NCI-H510A (cell line): ENCODE results near the gene RRAGB.
A peak's percentile ranks its signal among the peaks of the same experiment; 100 is the strongest.
"Not testable (repeated sequence)": the region's sequence is repeated elsewhere in the genome, so short reads cannot be mapped to it uniquely, and the experiment has no call there.

ENCODE experiments used
- DNase-seq: peaks from one replicate; lab custom pipeline; 2025; lab: John Stamatoyannopoulos, UW

RRAGB gene, protein sequence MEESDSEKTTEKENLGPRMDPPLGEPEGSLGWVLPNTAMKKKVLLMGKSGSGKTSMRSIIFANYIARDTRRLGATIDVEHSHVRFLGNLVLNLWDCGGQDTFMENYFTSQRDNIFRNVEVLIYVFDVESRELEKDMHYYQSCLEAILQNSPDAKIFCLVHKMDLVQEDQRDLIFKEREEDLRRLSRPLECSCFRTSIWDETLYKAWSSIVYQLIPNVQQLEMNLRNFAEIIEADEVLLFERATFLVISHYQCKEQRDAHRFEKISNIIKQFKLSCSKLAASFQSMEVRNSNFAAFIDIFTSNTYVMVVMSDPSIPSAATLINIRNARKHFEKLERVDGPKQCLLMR

DNA sequence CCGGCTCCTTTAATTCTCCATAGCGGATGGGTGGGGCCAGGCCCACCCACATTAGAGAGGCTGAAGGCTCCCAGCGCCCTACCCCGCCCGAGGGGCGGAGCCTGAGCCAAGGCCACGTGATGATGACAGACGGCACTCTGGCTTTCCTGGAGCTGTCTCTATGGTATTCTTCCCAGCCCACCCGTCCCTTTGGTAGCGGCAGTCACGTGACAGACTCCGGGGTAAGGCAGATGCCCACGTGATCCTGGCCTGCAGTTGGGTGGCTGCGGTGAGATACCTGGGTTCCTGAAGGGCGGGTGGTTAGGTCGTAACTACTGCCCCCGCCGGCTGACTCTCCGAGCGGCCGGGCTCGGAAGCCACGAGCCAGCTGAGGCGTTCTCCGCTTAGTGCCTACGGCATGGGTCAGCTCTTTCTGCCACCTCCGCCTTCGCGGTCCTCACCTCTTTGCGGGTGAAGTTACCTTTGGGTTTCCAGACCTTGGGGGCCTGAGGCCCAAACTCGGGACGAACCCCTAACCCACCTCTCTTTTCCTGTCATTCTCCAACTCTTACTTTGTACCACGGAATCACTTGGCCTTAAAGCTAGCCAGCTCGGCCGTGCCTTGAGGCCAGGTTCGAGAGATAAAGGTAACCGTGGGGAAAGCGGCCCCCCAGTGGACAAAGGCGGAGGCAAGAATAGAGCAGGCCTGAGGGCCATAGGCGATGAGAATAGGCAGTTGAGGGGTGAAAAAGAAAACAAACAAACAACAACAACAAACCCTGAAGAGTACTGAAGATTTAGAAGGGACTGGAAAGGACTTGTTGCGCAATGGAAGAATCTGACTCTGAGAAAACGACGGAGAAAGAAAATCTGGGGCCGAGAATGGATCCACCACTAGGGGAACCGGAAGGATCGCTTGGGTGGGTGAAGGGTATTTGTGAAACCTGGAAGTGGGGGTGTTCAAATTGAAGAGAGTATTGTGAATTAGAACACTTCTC, at the start of gene RRAGB:
TSS of gene RRAGB (plus strand) at position 229 of the 977 bp plus-strand sequence. CDS start at position 808, 579 bp downstream.
- peak; percentile 89 for DNase-seq

DNA sequence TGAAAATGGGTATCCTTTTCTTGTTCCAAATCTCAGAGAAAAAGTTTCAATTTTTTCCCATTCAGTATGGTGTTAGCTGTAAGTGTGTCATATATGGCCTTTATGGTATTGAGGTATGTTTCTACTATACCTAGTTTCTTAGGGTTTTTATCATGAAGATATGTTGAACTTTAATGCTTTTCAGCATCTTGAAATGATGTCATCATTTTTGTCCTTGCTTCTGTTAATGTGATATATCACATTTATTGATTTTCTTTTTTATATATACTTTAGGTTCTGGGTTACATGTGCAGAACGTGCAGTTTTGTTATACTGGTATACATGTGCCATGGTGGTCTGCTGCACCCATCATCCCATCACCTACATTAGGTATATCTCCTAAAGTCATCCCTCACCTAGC, 49.5 kb upstream of the RRAGB start:
- no peak for DNase-seq

DNA sequence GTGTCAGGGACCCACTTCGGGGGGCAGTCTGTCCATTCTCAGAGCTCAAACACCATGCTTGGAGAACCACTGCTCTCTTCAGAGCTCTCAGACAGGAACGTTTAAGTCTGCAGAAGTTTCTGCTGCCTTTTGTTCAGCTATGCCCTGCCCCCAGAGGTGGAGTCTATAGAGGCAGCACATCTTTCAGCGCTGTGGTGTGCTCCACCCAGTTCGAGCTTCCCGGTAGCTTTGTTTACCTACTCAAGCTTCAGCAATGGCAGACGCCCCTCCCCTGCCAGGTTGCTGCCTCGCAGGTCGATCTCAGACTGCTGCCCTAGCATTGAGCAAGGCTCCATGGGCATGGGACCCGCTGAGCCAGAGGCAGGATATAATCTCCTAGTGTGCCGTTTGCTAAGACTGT, 29.0 kb upstream of the RRAGB start:
- DNase-seq, result not testable (repeated sequence)

DNA sequence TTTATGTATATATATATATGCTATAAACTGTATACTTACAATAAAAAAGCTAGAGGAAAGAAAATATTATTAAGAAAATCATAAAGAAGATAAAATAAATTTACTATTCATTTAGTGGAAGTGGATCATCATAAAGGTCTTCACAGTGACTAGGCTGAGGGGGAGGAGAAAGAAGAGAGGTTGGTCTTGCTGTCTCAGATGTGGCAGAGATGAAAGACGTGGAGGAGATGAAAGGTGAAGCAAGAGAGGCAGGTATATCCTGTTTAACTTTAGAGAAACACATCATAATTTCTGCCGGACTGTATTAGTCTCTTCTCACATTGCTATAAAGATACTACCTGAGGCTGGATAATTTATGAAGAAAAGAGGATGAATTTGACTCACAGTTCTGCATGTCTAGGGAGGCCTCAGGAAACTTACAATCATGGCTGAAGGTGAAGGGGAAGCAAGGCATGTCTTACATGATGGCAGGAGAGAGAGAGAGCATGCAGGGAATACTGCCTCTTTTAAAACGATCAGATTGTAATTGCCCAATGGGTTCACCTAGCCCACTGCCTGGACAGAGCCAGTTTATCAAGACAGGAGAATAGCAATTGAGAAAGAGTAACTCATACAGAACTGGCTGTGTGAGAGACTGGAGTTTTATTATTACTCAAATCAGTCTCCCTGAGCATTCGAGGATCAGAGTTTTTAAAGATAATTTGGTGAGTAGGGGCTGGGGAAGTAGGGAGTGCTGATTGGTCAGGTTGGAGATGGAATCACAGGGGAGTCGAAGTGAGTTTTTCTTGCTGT, 22.1 kb upstream of the RRAGB start:
- no peak for DNase-seq

DNA sequence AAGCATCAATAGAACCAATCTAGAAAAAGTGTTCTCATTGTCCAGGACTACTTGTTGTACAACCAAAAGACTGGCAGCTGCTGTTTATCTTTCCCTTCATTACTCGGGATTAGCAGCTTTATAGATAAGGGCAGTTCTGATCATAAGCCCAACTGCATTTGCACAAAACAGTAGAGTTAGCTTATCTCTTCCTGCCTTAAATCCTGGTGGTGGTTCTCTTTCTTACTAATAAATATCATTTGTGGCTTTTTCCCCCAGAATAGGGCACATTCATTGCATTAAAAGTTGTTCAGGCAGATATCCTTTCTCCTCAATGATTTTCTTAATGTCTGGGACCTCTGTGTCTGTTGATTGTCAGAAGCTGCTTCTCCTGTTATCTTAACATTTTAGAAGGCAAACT, 20.2 kb upstream of the RRAGB start:
- no peak for DNase-seq

DNA sequence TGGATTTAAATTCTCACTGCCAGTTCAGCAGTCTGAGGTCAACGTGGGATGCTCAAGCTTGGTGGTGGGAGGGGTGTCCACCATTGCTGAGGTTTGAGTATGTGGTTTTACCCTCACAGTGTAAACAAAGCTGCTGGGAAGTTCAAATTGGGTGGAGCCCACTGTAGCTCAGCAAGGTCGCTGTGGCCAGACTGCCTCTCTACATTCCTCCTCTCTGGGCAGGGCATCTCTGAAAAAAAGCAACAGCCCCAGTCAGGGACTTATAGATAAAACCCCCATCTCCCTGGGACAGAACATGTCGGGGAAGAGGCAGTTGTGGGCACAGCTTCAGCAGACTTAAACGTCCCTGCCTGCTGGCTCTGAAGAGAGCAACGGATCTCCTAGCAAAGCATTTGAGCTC, 14.9 kb upstream of the RRAGB start:
- DNase-seq, result no peak

DNA sequence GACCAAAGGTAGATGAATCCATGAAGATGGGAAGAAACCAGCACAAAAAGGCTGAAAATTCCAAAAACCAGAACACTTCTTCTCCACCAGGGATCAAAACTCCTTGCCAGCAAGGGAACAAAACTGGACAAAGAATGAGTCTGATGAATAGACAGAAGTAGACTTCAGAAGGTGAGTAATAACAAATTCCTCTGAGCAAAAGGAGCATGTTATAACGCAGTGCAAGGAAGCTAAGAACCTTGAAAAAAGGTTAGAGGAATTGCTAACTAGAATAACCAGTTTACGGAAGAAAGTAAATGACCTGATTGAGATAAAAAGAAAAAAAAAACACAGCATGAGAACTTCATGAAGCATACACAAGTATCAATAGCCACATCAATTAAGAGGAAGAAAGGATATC, 14.1 kb upstream of the RRAGB start:
- not testable (repeated sequence) for DNase-seq

DNA sequence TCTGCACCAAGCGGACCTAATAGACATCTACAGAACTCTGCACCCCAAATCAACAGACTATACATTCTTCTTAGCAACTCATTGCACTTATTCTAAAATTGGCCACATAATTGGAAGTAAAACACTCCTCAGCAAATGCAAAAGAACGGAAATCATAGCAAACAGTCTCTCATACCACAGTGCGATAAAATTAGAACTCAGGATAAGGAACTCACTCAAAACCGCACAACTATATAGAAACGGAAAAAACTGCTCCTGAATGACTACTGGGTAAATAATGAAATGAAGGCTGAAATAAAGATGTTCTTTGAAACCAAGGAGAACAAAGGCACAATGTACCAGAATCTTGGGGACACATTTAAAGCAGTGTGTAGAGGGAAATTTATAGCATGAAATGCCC, 12.5 kb upstream of the RRAGB start:
- not testable (repeated sequence) for DNase-seq

DNA sequence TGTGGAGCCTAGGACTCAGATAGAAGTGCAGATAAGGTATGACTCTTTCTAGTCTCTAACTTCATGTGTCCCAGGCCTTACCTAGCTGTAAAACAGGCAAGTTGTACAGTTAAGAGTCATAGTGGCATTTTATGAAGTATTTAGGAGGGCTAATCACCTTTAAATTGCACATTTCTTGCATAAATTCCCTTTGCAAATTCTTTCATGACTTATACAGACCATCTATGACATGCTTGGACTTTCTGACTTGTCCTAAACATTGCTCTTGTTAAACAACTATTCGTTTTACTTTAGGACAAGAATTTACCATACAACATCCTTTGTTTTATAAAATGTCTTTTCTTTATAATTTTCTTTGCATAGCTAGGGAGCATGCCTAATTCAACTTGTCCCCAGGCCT, 7.8 kb upstream of the RRAGB start:
- DNase-seq, result no peak

DNA sequence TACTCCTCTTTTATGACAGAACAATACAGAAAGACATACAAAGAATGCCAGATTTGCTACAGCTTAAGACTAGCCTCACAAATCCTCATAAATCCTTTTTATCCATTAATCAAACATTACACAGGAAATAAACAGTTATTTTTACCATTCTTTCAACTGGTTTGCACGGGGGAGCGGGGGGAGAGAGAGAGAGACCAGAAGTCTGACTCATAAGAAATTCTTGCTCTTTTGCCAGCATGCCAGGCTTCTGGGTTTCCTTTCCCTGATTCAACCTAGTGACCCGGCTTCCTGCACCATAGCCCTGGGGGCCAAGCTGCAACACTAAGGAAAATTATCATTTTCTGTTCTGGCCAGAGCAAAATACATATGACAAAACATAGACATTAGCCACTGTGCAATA, 6.8 kb upstream of the RRAGB start:
- DNase-seq, result no peak

DNA sequence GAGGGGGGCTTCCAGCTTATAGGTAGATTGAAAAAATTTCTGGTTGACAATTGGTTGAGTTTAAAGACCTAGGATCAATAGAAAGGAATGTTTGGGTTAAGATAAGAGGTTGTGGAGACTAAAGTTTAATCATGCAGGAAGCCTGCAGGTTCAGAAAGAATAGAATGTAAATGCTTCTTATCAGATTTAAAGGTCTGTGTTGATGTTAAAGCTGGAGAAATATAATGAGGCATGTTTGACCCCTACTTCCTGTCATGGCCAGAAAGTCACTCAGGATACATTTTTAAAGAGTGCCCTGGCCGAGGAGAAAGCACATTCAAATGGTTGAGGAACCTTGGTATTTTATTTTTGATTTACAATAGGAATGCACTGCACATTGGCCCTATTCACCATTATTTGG, 3.9 kb upstream of the RRAGB start:
- no peak for DNase-seq

DNA sequence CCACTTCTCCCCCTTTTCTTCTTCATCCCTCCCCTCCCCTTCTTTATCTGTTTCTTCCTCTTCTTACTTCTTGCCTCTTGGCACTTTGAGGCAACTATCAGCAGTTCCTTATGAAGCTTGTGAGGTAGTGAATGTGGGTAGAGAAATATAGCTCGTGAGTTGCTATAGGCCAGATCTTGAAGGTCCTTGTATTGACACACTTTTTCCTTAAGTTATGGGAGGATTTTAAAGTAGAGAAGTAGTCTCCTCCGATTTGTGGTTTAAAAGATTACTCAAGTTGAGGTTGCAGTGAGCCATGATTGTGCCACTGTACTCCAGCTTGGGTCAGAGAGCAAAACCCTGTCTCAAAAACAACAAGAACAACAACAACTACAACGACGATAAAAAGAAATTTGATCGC, 3.4 kb upstream of the RRAGB start:
- no peak for DNase-seq

DNA sequence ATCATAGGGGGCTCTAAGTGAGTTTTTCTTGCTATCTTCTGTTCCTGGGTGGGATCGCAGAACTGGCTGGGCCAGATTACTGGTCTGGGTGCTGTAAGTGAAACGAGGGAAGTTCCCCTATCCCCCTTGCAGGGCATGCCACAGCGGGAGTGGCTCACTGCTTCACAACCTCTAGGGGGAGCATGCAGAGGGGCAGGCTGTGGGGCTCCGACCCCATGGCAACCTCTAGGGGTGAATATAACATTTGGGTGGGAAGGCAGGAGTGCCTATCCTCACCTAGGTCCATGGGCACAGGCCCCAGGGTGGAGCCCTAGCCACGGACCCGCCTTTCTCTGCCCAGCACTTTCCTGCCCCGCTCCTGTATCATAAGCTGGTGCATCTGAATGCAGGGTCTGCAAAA, 1.7 kb upstream of the RRAGB start:
- no peak for DNase-seq

DNA sequence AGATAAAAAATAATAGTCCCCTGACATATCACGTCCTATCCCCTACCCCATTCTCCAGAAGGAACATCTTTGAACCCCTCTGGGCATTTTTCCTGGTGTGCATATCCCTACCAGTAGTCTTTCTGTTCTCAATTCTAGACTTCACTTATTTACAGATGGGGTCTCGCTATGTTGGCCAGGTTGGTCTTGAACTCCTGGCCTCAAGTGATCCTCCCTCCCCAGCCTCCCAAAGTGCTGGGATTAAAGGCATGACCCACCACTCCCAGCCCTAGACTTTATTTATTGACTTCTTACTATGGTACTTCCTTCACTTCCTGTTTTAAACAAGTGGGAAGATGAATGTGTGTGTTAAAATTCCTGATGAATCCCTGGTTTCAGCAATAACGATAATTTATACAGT, 612 bp upstream of the RRAGB start:
- no peak for DNase-seq

DNA sequence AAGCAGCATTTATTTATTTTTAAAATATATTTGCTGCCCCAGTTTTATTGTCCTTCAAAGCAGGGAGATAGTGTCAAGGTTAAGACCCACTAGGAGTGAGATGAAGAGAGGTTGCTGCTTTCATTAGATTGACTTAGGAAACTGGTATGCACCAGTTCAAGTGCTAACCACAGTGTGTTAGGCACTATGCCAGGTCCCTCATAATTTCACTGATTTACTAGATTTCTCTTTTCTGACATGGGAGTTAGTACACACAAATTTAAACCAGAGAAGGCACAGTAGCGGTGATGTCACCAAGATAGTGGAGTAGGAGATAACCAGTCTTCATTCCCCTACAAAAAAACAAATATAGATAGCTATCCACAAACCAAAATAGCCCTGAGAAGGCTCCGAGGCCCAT, 14.3 kb downstream of the RRAGB start:
- no peak for DNase-seq

DNA sequence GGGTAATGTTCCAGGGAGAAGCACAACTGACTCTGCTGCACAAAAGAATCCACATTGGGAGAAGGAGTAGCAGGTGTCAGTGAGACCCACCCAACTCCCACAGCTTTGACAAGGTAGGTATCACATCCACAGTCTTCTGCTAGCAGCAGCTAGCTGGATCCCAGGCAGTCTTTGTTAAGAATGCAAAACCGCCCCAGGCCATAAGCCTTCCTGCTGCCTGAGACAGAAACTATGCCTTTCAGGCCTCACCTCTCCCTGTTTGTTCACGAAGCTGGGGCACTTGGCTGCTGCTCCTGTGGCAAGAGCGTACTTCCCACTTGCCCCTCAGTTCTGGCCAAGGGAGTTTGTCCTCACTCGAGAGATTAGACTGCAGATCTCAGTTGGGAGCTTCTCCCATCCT, 21.4 kb downstream of the RRAGB start:
- DNase-seq, result no peak

DNA sequence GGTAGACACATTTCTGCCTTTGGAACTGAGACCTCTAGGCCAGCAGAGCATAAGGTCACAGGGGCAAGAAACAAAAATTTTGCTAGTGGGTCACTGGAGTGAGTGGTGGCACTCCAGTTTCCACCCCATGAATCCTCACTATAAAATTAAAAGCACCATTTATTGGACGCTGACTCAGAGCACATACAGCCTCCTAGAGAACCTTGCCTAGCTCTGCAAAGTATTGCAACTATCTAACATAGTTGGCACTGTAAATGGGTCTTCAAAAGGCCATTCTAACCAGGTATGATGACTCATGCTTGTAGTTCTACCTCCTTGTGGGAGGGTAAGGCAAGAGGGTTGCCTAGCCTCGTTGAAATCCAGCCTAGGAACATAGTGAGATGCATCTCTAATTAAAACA, 25.1 kb downstream of the RRAGB start:
- DNase-seq, result no peak

DNA sequence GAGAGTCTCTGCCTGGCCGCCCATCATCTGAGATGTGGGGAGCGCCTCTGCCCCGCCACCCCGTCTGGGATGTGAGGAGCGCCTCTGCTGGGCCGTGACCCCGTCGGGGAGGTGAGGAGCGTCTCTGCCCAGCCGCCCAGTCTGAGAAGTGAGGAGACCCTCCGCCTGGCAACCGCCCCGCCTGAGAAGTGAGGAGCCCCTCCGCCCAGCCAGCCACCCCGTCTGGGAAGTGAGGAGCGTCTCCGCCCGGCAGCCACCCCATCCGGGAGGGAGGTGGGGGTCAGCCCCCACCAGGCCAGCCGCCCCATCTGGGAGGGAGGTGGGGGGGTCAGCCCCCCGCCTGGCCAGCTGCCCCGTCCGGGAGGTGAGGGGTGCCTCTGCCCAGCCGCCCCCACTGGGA, 30.9 kb downstream of the RRAGB start:
- not testable (repeated sequence) for DNase-seq

DNA sequence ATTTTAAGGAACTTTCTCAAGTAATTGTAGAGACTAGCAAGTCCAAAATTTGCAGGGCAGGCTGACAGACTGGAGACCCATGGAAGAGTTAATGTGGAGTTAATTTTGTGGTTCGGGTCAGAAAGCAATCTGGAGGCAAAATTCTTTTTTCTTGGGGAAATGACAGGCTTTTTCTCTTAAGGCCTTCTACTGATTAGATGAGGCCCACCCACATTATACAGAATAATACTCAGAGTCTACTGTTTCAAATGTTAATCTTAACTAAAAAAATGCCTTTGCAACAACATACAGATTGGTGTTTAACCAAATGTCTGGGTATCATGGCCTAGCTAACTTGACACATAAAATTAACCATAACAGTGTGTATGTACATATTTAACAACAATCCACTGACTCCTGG, 32.7 kb downstream of the RRAGB start:
- no peak for DNase-seq

DNA sequence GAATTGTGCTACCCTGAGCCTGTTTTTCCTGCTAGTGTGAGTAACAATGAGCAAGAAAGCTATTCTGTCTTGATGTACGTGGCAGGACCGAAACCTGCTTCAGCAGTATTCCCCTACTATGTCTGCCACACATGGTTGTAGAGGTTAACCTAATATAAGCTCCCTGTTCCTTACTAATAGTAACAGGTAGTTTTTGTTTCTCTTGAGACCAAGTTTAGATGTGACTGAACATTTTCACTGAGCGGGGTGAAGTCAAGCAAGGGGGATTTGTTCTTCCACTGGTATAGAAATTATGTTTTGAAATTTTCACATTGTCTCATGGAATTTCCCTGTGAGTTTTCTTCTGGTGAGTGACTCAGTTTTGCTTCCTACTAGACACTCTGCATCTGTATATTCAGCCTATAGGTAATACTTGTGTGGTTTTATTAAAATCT, 37.3 kb downstream of the RRAGB start:
- DNase-seq, result no peak

DNA sequence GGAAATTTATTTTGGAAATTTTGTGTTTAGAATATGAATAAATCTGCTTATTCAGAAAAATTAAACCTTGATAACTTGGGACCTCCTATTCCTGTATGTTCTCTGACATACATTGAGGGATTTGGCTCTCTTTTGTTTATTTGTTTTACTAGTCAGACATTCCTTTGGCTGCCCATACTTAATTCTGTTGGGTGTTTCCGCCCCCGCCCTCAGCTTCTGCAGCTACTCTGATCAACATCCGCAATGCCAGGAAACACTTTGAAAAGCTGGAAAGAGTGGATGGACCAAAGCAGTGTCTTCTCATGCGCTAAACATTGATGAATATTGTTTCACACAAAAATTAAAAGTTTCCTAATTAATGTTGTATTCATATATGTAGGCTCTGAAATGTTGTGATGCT, 40.5 kb downstream of the RRAGB start:
- no peak for DNase-seq

DNA sequence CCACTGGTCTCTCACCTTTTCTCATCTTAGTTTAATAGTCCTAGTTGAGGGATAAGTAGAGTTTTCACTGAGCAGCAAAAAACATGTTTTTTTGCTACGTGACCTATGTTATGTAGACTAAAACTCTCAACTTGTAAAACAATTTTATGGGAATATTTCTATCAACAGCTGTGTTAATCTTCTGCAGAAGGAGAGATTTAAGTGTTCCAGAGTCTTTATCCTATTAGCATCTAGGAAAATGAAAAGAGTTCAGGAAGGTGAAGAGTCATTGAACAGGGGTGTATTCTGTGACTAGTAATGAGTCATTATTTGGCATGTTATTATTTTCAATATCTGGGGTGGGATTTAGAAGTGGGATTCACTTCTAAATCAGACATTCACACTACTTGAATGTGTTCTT, 41.9 kb downstream of the RRAGB start:
- no peak for DNase-seq
